GM04504 (cell line): ENCODE results near the gene DSP.

ENCODE experiments used
- DNase-seq: peaks from one replicate; pipeline ENCODE4 v3.0.0-alpha.2; 2012; ENCODE audit warnings: low read depth

DSP gene, protein sequence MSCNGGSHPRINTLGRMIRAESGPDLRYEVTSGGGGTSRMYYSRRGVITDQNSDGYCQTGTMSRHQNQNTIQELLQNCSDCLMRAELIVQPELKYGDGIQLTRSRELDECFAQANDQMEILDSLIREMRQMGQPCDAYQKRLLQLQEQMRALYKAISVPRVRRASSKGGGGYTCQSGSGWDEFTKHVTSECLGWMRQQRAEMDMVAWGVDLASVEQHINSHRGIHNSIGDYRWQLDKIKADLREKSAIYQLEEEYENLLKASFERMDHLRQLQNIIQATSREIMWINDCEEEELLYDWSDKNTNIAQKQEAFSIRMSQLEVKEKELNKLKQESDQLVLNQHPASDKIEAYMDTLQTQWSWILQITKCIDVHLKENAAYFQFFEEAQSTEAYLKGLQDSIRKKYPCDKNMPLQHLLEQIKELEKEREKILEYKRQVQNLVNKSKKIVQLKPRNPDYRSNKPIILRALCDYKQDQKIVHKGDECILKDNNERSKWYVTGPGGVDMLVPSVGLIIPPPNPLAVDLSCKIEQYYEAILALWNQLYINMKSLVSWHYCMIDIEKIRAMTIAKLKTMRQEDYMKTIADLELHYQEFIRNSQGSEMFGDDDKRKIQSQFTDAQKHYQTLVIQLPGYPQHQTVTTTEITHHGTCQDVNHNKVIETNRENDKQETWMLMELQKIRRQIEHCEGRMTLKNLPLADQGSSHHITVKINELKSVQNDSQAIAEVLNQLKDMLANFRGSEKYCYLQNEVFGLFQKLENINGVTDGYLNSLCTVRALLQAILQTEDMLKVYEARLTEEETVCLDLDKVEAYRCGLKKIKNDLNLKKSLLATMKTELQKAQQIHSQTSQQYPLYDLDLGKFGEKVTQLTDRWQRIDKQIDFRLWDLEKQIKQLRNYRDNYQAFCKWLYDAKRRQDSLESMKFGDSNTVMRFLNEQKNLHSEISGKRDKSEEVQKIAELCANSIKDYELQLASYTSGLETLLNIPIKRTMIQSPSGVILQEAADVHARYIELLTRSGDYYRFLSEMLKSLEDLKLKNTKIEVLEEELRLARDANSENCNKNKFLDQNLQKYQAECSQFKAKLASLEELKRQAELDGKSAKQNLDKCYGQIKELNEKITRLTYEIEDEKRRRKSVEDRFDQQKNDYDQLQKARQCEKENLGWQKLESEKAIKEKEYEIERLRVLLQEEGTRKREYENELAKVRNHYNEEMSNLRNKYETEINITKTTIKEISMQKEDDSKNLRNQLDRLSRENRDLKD (N-terminal part only)

DNA sequence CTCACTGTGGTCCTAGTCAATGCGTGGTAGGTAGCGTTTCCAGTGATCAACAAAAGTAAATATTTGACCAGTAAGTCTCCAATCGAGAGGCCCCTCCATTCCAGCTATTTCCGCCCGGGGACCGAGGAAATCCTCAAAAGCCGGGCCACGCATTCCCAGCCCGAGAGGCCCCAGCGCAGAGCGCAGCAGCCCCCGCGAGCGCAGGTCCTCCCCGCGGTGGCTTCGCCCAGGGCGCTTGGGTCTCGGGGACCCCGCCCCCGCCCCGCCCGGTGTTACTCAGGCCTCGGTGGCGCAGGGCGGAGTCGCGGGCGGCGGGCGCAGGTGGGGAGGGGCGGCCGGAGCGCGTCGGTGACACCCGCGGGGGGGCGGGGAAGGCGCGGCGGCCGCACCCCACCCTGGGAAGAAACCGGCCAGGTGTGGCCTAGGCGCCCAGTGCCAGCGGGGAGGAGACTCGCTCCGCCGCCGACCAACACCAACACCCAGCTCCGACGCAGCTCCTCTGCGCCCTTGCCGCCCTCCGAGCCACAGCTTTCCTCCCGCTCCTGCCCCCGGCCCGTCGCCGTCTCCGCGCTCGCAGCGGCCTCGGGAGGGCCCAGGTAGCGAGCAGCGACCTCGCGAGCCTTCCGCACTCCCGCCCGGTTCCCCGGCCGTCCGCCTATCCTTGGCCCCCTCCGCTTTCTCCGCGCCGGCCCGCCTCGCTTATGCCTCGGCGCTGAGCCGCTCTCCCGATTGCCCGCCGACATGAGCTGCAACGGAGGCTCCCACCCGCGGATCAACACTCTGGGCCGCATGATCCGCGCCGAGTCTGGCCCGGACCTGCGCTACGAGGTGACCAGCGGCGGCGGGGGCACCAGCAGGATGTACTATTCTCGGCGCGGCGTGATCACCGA is at the start of gene DSP:
DSP (plus strand) TSS at position 497 of the 890 bp plus-strand sequence; CDS start at position 742, 245 bp downstream.
- peak; percentile 17 for DNase-seq

DNA sequence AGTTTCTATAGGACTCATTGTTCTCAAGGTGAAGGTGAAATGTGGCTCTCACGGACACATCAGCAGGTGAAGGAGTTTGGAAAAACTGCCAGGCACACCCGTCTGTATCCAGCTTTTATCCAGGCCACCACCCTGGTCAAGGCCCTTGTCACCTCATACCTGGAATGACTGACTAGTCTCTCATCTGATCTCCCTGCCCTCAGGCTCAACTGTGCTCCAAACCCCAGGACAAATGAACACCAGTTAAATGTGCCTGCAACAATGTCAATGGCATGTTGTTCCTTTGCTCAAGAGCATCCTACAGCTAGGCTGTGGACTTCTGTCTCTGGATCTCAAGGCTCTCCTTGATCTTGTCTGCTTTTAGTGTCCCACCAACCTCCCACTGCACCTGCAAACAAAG is 47.6 kb upstream of the DSP start:
- no peak for DNase-seq

DNA sequence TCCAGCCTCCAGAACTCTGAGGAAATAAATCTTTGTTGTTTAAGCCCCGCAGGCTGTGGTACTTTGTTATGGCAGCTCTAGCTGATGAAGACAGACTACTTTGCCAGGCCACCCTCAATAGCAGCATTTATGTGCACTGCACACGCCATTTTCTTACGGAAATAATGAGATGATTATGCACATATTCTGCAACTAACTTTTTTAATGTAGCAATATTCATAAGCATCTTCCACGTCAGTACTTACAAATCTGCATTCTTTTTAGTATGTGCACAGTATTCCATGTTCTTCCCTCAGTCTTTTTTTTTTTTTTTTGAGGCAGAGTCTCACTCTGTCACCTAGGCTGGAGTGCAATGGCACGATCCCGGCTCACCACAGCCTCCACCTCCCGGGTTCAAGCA is 46.8 kb upstream of the DSP start:
- DNase-seq: no peak

DNA sequence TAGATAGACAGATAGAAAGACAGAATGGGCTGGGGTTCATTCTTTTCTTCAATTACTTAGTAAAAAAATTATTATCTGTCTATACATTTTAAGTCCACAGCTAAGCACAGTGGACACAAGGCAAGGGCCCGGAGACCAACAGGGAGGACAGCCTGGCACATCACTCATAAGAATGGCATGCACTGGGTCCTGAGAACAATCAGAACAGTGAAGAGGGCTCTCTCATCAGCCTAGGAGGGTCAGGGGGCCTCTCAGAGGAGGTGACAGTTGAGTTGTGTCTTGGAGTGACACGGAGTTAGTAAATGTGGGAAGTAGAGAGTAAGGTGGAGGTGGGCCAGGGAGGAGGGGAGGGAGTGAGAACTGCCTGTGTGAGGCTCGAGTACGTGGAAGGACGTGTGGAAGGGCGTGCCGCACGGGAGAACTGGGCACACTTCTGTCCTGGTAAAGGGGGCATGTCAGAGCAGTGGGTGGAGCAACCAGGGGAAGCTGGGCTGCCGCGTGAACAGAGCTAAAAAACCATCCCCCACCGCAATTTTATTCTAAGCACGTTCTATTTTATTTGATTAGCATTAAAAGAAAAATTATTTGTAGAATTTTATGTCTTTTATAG is 45.1 kb upstream of the DSP start:
- DNase-seq: no peak

DNA sequence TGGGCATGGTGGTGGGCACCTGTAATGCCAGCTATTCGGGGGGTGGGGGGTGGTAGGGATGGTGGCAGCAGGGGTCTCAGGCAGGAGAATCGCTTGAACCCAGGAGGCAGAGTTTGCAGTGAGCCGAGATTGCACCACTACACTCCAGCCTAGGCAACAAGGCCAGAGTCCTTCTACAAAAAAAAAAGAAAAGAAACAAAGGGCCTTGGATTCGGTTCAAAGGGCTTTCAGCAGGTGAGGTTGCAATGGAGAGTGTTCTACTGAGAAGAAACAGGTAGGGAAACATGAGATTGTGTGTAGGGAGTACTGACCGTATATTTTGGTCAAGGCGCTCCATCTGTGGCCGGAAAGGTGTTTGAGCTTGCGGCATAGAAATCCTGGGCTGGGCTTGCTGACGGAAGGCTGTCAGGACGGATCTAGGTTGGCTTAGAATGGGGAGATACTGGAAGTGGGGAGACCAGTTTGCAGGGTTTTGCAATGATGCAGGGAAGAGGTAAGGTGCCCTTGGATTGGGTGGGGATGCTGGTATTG is 40.7 kb upstream of the DSP start:
- no peak for DNase-seq

DNA sequence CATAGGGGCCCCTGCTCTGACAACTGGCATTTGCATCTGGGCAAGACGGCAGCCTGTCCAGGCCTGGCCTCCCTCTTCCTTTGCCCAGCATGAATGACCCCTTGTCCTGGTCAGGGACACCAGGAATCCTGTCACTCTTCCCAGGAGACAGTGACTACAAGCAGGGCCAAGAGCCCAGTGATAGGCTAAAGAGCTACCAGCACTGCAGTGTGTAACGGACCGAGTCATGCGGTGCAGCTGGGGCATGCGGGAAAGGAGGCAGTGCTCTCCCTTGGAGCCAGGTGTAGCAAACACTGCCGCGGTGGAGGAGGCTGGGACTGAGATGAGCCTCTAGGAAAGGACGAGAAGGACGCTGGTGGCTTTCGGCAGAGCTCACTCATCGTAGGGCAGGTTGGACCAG is 38.7 kb upstream of the DSP start:
- DNase-seq: no peak

DNA sequence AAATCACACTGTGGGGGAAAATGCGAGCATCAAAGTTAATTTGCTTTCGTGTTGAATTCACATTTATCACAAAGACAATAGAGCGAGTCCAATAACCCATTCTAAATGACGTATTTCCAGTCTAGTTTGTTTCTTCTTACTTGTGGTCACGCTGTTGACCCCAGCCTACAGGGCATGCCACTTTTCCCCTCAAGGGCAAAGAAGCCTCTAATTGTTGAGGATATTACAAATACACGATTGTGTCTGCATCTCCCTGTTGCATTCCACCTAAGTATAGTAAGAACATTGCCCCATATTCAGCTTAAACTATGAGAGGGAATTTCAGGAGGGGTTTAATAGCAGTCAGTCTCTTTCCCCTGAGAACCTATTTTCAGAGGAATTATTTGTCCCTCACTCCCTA is 37.4 kb upstream of the DSP start:
- no peak for DNase-seq

DNA sequence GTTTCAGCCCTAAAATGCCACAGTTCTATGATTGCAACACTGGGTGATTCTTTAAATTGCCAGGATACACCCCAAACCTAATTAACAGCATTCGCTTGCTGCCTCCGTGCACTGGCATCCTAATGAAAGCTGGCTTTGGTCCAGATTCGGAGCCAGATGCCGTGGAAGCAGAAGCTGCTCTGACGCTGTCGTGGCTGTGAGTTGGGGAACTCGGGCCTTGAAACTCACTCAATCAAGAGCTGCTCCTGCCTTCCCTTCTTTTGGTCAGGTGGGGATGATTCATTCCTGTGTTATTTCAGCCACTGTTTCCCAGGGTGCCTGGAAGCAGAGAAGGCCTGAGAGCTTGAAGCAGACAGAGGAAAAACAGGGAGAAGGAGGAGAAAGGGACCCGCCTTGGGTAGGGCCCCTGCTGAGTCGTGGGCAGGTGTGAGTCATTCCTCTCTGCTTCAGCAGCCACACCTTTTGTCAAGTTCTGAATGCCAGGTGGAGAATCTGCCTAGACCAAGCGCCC is 36.2 kb upstream of the DSP start:
- DNase-seq: peak; percentile 54

DNA sequence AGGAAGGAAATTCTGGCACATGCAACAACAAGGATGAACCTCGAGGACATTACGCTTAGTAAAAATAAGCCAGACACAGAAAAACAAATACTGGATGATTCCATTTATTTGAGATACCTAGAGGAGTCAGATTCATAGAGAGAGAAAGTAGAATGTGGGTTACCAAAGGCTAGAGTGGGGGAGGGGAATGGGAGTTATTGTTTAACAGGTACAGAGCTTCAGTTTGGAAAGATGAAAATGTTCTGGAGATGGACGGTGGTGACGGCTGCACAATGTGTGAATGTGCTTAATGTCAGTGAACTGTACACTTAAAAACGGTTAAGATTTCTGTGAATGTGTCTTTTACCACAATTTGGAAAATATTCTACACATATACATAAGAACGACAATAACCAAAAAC is 33.9 kb upstream of the DSP start:
- no peak for DNase-seq

DNA sequence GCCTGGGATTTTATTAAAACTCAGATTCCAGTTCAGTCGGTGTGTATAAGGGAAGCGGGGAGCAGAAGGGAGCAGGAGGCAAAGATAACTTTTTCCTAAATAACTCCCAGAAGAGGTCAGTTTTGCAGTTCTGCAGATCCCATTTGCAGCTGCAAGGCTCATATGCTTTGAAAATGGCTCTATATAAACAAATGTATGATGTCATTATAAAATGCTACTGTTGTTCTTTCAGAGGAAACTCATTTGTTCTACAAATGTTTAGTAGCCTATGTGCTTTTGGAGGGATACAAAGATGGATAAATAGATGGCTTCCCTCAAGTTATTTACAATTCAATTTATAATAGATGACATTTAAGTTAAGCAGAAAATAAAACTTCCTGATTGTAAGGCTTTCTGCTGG is 29.2 kb upstream of the DSP start:
- no peak for DNase-seq

DNA sequence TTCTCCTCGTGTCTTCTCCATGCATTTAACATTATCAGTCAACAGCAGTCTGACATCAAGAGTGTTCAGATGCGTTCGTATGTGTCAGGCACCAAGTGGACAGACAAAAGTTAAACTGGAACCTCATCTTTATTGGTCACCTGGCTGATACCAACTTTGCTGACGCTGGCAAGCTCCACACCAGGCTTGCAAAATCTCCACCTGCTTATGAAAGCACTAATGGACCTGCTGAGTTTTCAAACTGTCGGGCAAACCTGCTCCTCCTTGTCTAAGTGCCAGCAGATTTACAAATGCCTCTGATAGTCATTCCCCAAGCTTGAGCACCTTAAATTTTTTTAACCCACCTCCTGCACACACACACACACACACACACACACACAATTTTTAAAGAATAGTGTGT is 27.9 kb upstream of the DSP start:
- DNase-seq: no peak

DNA sequence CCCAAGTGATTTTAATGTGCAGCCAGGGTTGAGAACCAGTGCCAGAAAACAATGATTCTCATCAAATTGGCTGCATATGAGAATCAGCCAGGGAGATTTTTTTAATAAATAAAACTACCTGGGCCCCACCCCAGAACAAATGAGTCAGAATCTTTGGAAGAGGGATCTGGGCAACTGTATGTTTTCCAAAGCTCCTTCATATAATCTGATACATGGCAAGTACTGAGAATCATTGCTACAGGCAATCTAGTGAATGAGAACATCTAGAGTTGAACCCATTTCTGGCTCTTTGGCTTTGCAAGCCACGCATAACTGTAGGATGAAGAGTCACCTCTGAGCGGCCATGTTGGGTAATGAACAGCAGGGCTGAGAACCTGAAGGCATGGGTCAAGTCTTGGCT is 26.1 kb upstream of the DSP start:
- no peak for DNase-seq

DNA sequence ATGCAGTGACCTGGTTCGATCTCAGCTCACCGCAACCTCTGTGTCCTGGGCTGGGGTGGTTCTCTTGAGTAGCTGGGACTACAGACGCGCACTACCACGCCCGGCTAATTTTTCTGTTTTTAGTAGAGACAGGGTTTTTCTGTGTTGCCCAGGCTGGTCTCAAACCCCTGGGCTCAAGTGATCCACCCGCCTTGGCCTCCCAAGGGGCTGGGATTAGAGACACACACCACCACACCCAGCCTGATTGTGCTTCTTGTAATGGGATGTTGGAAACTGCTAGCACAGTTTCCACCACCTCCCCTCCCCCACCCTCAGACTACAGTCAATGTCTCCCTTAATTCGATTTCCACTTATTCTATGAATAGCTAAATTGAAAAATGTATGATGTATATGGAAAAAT is 22.6 kb upstream of the DSP start:
- DNase-seq: no peak

DNA sequence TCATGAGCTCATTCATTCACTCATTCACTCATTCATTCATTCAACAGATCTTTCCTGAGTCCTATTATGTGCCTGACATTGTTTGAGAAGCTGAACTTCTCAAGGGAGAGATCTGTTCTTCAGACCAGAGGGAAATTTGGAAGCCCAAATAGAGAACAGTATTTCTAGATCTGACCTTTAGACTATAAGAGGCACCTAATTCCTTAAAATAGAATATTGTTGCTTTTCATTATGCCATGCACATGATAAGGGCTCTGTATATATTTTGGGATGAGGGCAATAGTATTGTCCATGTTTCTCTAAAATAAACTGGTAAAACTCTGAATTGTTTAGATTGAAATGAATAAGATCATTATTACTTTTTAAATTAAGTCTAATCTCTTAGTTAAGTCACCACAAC is 18.6 kb upstream of the DSP start:
- DNase-seq: no peak

DNA sequence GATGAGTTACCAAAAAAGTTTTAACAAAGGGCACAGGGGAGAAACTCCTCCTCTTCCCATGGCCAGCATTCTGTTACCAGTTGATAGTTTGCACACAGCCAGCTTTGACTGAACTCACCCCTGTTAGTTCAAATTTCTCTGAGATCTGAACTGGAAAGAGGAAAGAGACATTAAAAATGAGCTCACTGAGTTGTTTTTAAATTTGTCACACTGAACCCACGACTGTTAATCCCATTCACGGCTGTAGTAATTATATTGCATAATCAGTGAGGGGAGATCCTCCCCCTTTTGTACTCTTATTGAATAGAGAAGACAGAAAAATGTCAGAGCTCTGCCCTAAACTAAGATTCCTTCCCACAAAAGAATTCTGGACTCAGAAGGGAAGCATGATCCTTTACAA is 17.5 kb upstream of the DSP start:
- DNase-seq: no peak

DNA sequence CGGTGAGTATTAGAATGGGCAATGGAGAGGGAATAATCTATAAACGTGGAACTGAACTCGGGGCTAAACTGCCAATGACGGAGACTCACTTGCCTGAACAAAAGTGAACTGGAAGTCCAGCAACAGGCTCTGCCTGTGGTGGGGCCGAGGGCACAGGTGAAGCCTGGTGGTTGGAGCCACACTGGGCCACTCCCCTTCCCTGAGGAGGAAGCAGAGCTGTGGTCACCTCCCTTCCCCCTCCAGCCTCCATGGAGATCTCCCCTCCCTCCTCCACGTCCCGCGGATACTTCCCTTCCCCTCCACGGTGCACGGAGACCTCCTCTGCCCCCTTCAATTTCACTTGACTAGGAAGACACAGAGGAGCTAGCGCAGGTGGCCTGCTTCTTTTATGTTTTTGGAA is 14.7 kb upstream of the DSP start:
- DNase-seq: no peak

DNA sequence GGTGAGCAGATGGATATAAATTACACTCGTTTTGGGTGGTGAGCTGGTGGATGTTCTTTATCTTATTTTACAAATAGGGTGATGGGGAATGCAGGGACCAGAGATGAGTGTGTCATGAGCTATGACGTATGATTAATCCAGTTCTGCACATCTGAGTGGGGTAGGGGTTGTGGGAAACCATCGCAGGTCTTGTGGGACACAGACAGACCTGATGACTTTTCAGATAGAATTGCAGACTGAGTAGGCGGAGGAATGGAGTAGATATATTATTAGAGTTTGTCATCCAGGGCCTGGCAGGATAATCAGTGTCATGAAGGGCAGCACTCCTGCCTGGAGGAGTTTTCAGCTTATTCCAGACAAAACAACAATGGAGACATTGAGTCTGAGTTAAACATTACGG is 12.9 kb upstream of the DSP start:
- peak; percentile 24 for DNase-seq

DNA sequence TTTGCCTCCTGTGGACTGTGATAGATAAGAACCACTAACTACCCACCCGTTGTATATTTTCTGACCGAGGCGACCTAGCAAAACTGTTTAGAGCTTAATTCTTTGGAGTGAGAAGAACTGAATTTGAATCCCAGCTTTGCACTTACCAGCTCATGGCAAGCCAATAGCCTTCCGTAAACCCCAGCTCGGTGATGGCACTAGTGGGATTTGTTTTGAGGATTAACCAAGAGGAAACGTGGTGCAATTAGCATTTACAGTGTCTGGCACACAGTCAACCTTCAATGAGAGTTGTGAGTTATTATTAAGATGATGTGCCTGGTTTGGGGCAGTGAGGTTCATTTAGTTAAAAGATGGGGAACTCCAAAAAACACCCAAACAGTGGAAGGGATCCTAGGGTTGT is 12.3 kb upstream of the DSP start:
- no peak for DNase-seq

DNA sequence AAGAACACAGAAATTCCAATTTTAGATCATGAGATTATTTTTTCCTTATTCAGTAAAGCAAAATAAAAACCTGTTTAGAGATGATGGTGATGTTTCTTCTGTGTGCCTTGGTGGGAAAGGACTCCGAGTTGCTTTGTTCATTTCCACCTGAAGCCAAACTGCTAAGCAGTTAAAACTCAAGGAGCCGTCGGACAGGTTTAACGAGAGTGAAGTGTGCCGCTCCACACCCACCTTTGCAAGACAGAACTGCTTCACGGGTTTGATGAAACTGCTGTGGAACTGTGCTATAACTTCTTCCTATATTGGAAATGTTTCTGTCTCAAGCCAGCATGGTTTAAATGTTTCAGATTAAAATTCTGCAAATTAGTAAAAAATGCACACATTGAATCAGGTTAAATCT is 9.2 kb upstream of the DSP start:
- DNase-seq: no peak

DNA sequence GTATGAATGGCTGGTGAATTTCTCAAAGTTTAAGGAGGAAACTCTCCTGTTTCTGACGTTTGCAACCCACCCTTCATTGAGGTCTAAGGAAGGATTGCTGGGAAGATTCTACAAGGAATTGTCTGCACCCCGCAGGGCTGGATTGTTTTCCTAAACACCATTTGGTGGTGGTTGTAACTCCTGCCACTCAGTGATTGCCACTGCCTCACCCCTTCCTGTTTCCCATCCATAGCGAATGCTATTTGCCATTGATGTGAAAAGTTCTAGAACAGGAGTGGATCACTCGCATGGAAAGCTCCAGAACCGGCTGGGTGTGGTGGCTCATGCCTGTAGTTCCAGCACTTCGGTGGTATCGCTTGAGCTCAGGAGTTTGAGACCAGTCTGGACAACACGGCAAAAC is 8.7 kb upstream of the DSP start:
- DNase-seq: no peak

DNA sequence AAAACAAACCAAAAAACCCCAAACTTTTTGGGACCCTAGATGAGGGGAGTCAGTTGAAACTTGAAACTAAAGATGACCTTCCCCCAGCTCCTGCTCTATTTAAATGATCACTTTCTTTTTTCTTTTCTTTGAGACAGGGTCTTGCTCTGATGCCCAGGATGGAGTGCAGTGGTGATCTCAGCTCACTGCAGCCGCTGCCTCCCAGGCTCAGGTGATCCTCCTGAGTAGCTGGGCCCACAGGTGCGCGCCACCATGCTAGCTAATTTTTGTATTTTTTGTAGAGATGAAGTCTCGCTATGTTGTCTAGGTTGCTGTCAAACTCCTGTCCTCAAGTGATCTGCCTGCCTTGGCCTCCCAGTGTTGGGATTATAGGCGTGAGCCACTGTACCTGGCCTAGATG is 7.3 kb upstream of the DSP start:
- no peak for DNase-seq
